ENCODE data around the gene TAF7. TPM values are rescaled to one million over a fixed set of nuclear protein-coding genes. Genes with fewer than 3 reads are reported as not detected.

The TAF7 gene, protein sequence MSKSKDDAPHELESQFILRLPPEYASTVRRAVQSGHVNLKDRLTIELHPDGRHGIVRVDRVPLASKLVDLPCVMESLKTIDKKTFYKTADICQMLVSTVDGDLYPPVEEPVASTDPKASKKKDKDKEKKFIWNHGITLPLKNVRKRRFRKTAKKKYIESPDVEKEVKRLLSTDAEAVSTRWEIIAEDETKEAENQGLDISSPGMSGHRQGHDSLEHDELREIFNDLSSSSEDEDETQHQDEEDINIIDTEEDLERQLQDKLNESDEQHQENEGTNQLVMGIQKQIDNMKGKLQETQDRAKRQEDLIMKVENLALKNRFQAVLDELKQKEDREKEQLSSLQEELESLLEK
- 142 TPM for polyA plus RNA-seq (2013, experiment 1 of 2)
- polyA plus RNA-seq (2013, experiment 2 of 2), result 139 TPM

DNA sequence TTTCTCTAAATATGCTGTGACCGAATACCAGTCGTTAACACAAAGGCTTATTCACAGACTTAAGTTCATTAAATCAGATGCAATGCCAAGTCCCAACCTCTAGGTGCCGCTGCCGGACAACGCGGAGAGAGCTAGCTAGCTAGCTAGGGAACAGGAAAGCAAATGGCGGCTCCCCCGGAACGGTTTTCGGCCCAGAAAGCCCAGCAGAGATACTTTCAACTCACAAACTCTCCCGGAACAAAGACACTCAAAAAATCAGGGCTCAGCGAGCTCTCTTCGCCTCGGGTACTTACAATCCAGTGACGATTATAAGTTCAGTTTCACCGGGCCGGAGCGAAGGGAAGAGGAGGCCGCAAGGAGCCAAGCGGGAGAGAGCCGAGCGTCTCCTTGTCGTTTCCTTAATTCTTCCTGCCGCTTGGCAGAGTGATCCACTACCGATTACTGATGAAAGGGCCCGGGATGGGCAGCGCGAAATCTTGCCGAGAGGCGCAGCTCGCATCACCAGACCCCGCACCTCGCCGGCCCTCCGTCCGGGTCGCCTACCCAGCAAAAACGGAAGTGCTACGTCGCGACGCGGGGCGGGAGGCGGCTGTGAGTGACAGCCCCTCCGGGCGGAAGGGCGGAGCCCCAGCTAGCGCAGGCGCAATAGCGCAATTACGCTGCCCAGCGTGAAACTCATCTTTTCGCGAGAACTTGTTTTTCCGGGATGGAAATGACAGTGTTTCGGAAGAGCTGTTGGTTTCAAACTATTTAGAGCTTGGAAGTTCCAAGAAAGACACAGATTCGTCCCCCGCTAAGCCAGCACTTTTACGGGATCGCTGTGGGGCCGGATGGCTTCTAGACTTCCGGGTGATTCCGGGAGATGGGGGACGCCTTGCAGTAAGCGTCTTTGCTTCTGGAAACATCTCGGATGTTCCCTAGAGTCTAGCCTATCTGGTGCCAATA lies at the start of gene TAF7:
TAF7 (minus strand) TSS at position 560 of the 945 bp plus-strand sequence. CDS start 740 bp downstream, outside the sequence.
- H2BK120ac ChIP-seq (ENCODE audit: low read depth, low read length), result no peak within 1 kb of the TSS
- no peak within 1 kb of the TSS for H2AK5ac ChIP-seq (ENCODE audit: low read depth, low read length)
- peak within 1 kb of the TSS; percentile 65 for H3K4me2 ChIP-seq (ENCODE audit: insufficient read depth, low read length, poor library complexity, severe bottlenecking)
- H3K18ac ChIP-seq (ENCODE audit: low read length), result peak within 1 kb of the TSS; percentile 94
- H2BK15ac ChIP-seq (ENCODE audit: low read length), result no peak within 1 kb of the TSS
- peaks cover 15 to 40% of the 10 kb centered on the region in 2 donors for H3K36me3 ChIP-seq (replicated peaks in 1 of 2; ENCODE audit: control insufficient read depth in 2 of 2, insufficient read depth in 2 of 2, low read length in 2 of 2)
- no peak within 1 kb of the TSS for H3K4ac ChIP-seq (ENCODE audit: low read length)
- WGBS, 2 donors (ENCODE audit: extremely low coverage in 2 of 2, insufficient read length in 2 of 2, insufficient replicate concordance in 1 of 2), result no CpG with 5 or more reads among the region's 67 CpGs
- peak; percentile 93 for DNase-seq (ENCODE audit: low spot score)
- H3K23ac ChIP-seq (ENCODE audit: low read depth, low read length, poor library complexity), result peak within 1 kb of the TSS; percentile 94
- no peak within 1 kb of the TSS for H3K14ac ChIP-seq (ENCODE audit: low read length)
- H3K4me1 ChIP-seq (ENCODE audit: control insufficient read depth in 2 of 2, insufficient read depth in 1 of 2, low read depth in 1 of 2, low read length in 2 of 2), result peaks cover 0 to 1% of the 10 kb centered on the region in 2 donors
- no peaks in the 10 kb centered on the region for H3K27me3 ChIP-seq (ENCODE audit: control insufficient read depth in 3 of 3, insufficient read depth in 3 of 3, low read depth in 1 of 3, low read length in 3 of 3)
- no peak within 1 kb of the TSS for H4K8ac ChIP-seq (ENCODE audit: low read depth, low read length)
- H2BK12ac ChIP-seq (ENCODE audit: low read length), result no peak within 1 kb of the TSS
- no peak within 1 kb of the TSS for H4K91ac ChIP-seq (ENCODE audit: low read depth, low read length, poor library complexity)
- no peaks in the 10 kb centered on the region for H3K79me1 ChIP-seq (ENCODE audit: low read depth, low read length)
- H3K9me3 ChIP-seq (replicated peaks in 1 of 2; ENCODE audit: control insufficient read depth in 2 of 2, insufficient read depth in 1 of 2, low read depth in 1 of 2, low read length in 2 of 2), result peaks cover 19 to 52% of the 10 kb centered on the region in 2 donors
- H3K4me3 ChIP-seq (ENCODE audit: low read length in 2 of 2), result peak within 1 kb of the TSS; percentile 64 to 91
- H2BK5ac ChIP-seq (ENCODE audit: low read length), result no peak within 1 kb of the TSS
- H3K27ac ChIP-seq (replicated peaks; ENCODE audit: low read length), result peak within 1 kb of the TSS; percentile 83
- peak within 1 kb of the TSS; percentile 90 for H2AFZ ChIP-seq (ENCODE audit: low read length)
- H3K9ac ChIP-seq (ENCODE audit: low read depth, low read length, poor library complexity), result no peak within 1 kb of the TSS

DNA sequence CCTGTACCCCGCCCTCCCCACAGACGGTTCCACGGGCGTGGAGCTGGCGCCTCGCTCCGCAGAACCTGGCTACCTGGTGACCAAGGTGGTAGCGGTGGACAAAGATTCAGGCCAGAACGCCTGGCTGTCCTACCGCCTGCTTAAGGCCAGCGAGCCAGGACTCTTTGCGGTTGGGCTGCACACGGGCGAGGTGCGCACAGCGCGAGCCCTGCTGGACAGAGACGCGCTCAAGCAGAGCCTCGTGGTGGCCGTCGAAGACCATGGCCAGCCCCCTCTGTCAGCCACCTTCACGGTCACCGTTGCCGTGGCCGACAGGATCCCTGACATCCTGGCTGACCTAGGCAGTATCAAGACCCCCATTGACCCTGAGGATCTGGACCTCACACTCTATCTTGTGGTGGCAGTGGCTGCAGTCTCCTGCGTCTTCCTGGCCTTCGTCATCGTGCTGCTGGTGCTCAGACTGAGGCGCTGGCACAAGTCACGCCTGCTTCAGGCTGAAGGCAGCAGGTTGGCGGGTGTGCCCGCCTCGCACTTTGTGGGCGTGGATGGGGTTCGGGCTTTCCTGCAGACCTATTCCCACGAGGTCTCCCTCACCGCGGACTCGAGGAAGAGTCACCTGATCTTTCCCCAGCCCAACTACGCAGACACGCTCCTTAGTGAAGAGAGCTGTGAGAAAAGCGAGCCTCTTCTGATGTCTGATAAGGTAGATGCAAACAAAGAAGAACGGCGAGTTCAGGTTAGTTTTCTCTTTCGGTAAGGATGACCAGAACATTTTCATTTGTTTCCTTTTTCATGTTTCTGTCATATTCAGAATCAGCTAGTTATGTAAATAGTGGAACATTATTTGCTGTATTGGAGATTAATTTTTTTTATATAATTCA lies 45.7 kb upstream of the TAF7 start:
- H2BK5ac ChIP-seq (ENCODE audit: low read length), result peak overlapping the region; percentile 57
- H3K23ac ChIP-seq (ENCODE audit: low read depth, low read length, poor library complexity), result peak overlapping the region; percentile 80
- peak overlapping the region; percentile 92 for H4K8ac ChIP-seq (ENCODE audit: low read depth, low read length)
- no peak overlapping the region for H3K4me3 ChIP-seq (ENCODE audit: low read length in 2 of 2)
- H2BK120ac ChIP-seq (ENCODE audit: low read depth, low read length), result no peak overlapping the region
- no peak for DNase-seq (ENCODE audit: low spot score)
- peaks cover 2% of the 10 kb centered on the region for H3K79me1 ChIP-seq (ENCODE audit: low read depth, low read length)
- H2AK5ac ChIP-seq (ENCODE audit: low read depth, low read length), result no peak overlapping the region
- no peak overlapping the region for H2AFZ ChIP-seq (ENCODE audit: low read length)
- H2BK15ac ChIP-seq (ENCODE audit: low read length), result no peak overlapping the region
- peaks cover 0 to 2% of the 10 kb centered on the region in 2 donors for H3K36me3 ChIP-seq (replicated peaks in 1 of 2; ENCODE audit: control insufficient read depth in 2 of 2, insufficient read depth in 2 of 2, low read length in 2 of 2)
- no peaks in the 10 kb centered on the region for H3K4me1 ChIP-seq (ENCODE audit: control insufficient read depth in 2 of 2, insufficient read depth in 1 of 2, low read depth in 1 of 2, low read length in 2 of 2)
- H3K14ac ChIP-seq (ENCODE audit: low read length), result peak overlapping the region; percentile 31
- H3K9ac ChIP-seq (ENCODE audit: low read depth, low read length, poor library complexity), result peak overlapping the region; percentile 44
- WGBS, 2 donors (ENCODE audit: extremely low coverage in 2 of 2, insufficient read length in 2 of 2, insufficient replicate concordance in 1 of 2), result no CpG with 5 or more reads among the region's 46 CpGs
- H3K27ac ChIP-seq (replicated peaks; ENCODE audit: low read length), result no peak overlapping the region
- H3K27me3 ChIP-seq (ENCODE audit: control insufficient read depth in 3 of 3, insufficient read depth in 3 of 3, low read depth in 1 of 3, low read length in 3 of 3), result no peaks in the 10 kb centered on the region
- no peak overlapping the region for H3K4me2 ChIP-seq (ENCODE audit: insufficient read depth, low read length, poor library complexity, severe bottlenecking)
- peaks cover 30 to 43% of the 10 kb centered on the region in 2 donors for H3K9me3 ChIP-seq (replicated peaks in 1 of 2; ENCODE audit: control insufficient read depth in 2 of 2, insufficient read depth in 1 of 2, low read depth in 1 of 2, low read length in 2 of 2)
- no peak overlapping the region for H3K4ac ChIP-seq (ENCODE audit: low read length)
- no peak overlapping the region for H2BK12ac ChIP-seq (ENCODE audit: low read length)
- H3K18ac ChIP-seq (ENCODE audit: low read length), result peak overlapping the region; percentile 27
- no peak overlapping the region for H4K91ac ChIP-seq (ENCODE audit: low read depth, low read length, poor library complexity)

DNA sequence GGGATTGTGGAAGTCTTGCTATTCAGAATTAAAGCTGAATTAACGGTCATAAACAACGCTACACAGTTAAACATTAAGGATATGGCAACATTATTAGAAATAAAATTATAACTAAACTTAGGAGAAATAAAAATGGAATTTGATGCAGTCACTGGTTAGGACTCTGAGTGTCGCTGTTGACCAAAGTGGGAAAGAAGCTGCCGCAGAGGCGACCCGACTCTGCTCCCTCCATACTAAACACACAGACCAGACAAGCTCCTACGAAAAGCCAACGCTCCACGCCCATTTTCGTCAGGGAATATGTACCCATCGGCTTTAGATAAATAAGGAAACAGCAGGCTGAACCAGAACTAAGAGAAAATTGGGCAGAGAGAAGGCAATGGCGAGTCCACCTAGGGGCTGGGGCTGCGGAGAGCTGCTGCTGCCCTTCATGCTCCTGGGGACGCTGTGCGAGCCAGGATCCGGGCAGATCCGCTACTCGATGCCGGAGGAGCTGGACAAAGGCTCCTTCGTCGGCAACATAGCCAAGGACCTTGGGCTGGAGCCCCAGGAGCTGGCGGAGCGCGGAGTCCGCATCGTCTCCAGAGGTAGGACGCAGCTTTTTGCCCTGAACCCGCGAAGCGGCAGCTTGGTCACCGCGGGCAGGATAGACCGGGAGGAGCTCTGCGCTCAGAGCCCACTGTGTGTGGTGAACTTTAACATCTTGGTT lies 43.5 kb upstream of the TAF7 start, which contains the start of gene PCDHGA5:
PCDHGA5 (plus strand) TSS at position 211 of the 709 bp plus-strand sequence; CDS start at position 380, 169 bp downstream.
- Histone ChIP-seq H2AFZ (ENCODE audit: low read length) (no peak within 1 kb of the TSS), H2AK5ac (ENCODE audit: low read depth, low read length) (no peak within 1 kb of the TSS), H2BK15ac (ENCODE audit: low read length) (no peak within 1 kb of the TSS), H3K79me1 (ENCODE audit: low read depth, low read length) (peaks cover 2% of the 10 kb centered on the region), H3K9ac (ENCODE audit: low read depth, low read length, poor library complexity) (no peak within 1 kb of the TSS), H3K23ac (ENCODE audit: low read depth, low read length, poor library complexity) (no peak within 1 kb of the TSS), H3K4me1 (ENCODE audit: control insufficient read depth in 2 of 2, insufficient read depth in 1 of 2, low read depth in 1 of 2, low read length in 2 of 2) (no peaks in the 10 kb centered on the region), H3K27ac (replicated peaks; ENCODE audit: low read length) (no peak within 1 kb of the TSS), H4K8ac (ENCODE audit: low read depth, low read length) (no peak within 1 kb of the TSS), H3K4me2 (ENCODE audit: insufficient read depth, low read length, poor library complexity, severe bottlenecking) (no peak within 1 kb of the TSS), H3K18ac (ENCODE audit: low read length) (no peak within 1 kb of the TSS), H4K91ac (ENCODE audit: low read depth, low read length, poor library complexity) (no peak within 1 kb of the TSS), H3K4me3 (ENCODE audit: low read length in 2 of 2) (no peak within 1 kb of the TSS), H2BK120ac (ENCODE audit: low read depth, low read length) (no peak within 1 kb of the TSS), H2BK5ac (ENCODE audit: low read length) (no peak within 1 kb of the TSS), H3K9me3 (replicated peaks in 1 of 2; ENCODE audit: control insufficient read depth in 2 of 2, insufficient read depth in 1 of 2, low read depth in 1 of 2, low read length in 2 of 2) (peaks cover 30 to 45% of the 10 kb centered on the region in 2 donors), H3K4ac (ENCODE audit: low read length) (no peak within 1 kb of the TSS), H3K36me3 (replicated peaks in 1 of 2; ENCODE audit: control insufficient read depth in 2 of 2, insufficient read depth in 2 of 2, low read length in 2 of 2) (peaks cover 0 to 2% of the 10 kb centered on the region in 2 donors), H2BK12ac (ENCODE audit: low read length) (no peak within 1 kb of the TSS), H3K14ac (ENCODE audit: low read length) (no peak within 1 kb of the TSS), H3K27me3 (ENCODE audit: control insufficient read depth in 3 of 3, insufficient read depth in 3 of 3, low read depth in 1 of 3, low read length in 3 of 3) (no peaks in the 10 kb centered on the region)
- no peak for DNase-seq (ENCODE audit: low spot score)
- WGBS, 2 donors (ENCODE audit: extremely low coverage in 2 of 2, insufficient read length in 2 of 2, insufficient replicate concordance in 1 of 2), result no CpG with 5 or more reads among the region's 34 CpGs
